Heart left ventricle (tissue), 16 donors: ENCODE results near the gene LPA. TPM values are rescaled to one million over a fixed set of nuclear protein-coding genes. Genes with fewer than 3 reads are reported as not detected.
A peak's percentile ranks its signal among the peaks of the same experiment; 100 is the strongest.

Source experiments
- ATAC-seq, 4 donors: fragments of 200-7000 bp; cut with Tn5 transposase; one replicate each; pipeline ENCODE4 v1.9.1; 2020 to 2022; ENCODE audit warnings: moderate library complexity in 4 of 4, mild to moderate bottlenecking in 3 of 4, moderate number of reproducible peaks in 1 of 4
- DNase-seq, 5 donors: peaks; one replicate each; pipeline ENCODE4 v3.0.0-alpha.2; 2020
- H3K27ac ChIP-seq, 12 donors: fragments of 200-600 bp; sonication (generic) in 4 of 12; one replicate each; pipeline versions ENCODE4 v1.5.0 to v1.8.0; 2016 to 2022; ENCODE audit warnings: mild to moderate bottlenecking in 2 of 12
- H3K27me3 ChIP-seq, 9 donors: fragments of 200-600 bp; sonication (generic) in 2 of 9; one replicate each; pipeline versions ENCODE4 v1.5.1 to v1.8.0; 2016 to 2022; ENCODE audit warnings: mild to moderate bottlenecking in 3 of 9
- H3K36me3 ChIP-seq, 9 donors: fragments of 200-600 bp; sonication (generic) in 2 of 9; one replicate each; pipeline versions ENCODE4 v1.5.0 to v1.8.0; 2018 to 2022; ENCODE audit warnings: mild to moderate bottlenecking in 2 of 9
- H3K4me1 ChIP-seq, 12 donors: fragments of 200-600 bp; sonication (generic) in 4 of 12; one replicate each; pipeline versions ENCODE4 v1.5.0 to v1.8.0; 2016 to 2022; ENCODE audit warnings: mild to moderate bottlenecking in 3 of 12
- H3K4me3 ChIP-seq, 12 donors: fragments of 200-600 bp; sonication (generic) in 4 of 12; one replicate each; pipeline versions ENCODE4 v1.5.0 to v1.8.0; 2017 to 2022; ENCODE audit warnings: mild to moderate bottlenecking in 9 of 12, moderate library complexity in 4 of 12
- H3K9me3 ChIP-seq, 12 donors: fragments of 200-600 bp; sonication (generic) in 4 of 12; one replicate each; pipeline versions ENCODE4 v1.5.0 to v1.8.0; 2016 to 2022; ENCODE audit warnings: mild to moderate bottlenecking in 1 of 12
- CTCF ChIP-seq, 12 donors: fragments of 200-600 bp; sonication (generic) in 4 of 12; IDR thresholded peaks; one replicate each; pipeline versions ENCODE4 v1.5.0 to v1.8.0; 2018 to 2022; ENCODE audit warnings: antibody characterized with exemption in 12 of 12, mild to moderate bottlenecking in 5 of 12
- POLR2A ChIP-seq, 2 donors: fragments of 450-650 bp; IDR thresholded peaks; one replicate each; pipeline ENCODE4 v1.6.1; 2017; ENCODE audit warnings: antibody characterized with exemption in 2 of 2, mild to moderate bottlenecking in 2 of 2, moderate library complexity in 2 of 2
- WGBS, 4 donors: extraction: QIAGEN DNeasy Blood & Tissue Kit in 2 of 4; methylation state at CpG; one replicate each; pipeline versions ENCODE4 v1.1.5 to v1.1.7; 2013 to 2018; 5-methylcytosine and 5-hydroxymethylcytosine counted together
- intact Hi-C, 10 donors: fragments of 100-400 bp; cut with DNase I; formaldehyde crosslinking; loops; one replicate each; pipeline versions ENCODE4 v1.11.1 to v1.14.2; 2022
- polyA plus RNA-seq, 2 donors: library from polyadenylated mRNA; stranded (reverse); fragments of 200-250 nt; gene quantifications; one replicate each; pipeline ENCODE4 v1.2.3, GENCODE V29; 2013
- total RNA-seq, 9 donors: library from RNA; depleted of rRNA in 2 of 9; stranded (reverse); fragments of >200 nt in 2 of 9; fragmentation: NEBNext Ultra II Directional in 3 of 9; extraction: Animal tissue kit (Norgen Biotek cat#: 25700) in 3 of 9; gene quantifications; one replicate each; pipeline versions ENCODE4 v1.1.0 to v1.2.4, GENCODE V29; 2016 to 2023
- donor health status: ischemic (EF 13 %, LVEDD 7.1; RV severe dilation, severe dysfunction).
- donor health status: healthy with polysubstance abuse.
- donor health status: DM: no; HTN: yes; CAD: no.
- donor health status: DM: no; HTN: no; CAD: no.
- donor health status: ischemic (EF 25% LVEDD 6.9; RV normal size, moderate dysfunction).
- donor health status: ischemic (EF 25% LVEDD 5.7; RV mildly dilated, moderate dysfunction).
- donor health status: healthy.
- donor health status: DM: yes; HTN: yes; CAD: no.
- donor health status: ischemic (EF 35%, LVEDD 5.7; RV mildly dilated, moderate dysfunction).
- donor health status: nonischemic (EF 11% LVEDD 7.7; RV severe dilation, severe dysfunction).
- donor health status: DM: yes; HTN: yes; CAD: no.
- donor health status: PGD.
- donor health status: ischemic (EF 29% LVEDD 5.4; RV normal size, mild dysfunction).
- donor health status: nonischemic (EF 23%, LVEDD 6.1; RV moderate dilation, normal function).

The LPA gene
- total and polyA plus RNA-seq, 11 donors = 0.20 TPM; not detected in 10

- Histone ChIP-seq H3K27me3 (peaks cover 0 to 9% (median 0%) of the 10 kb centered on the region in 9 donors), H3K27ac (no peak overlapping the region), H3K4me3 (no peak overlapping the region), H3K4me1 (no peaks in the 10 kb centered on the region), H3K36me3 (no peaks in the 10 kb centered on the region), H3K9me3 (peaks cover 0 to 24% (median 0%) of the 10 kb centered on the region in 12 donors)
- DNase-seq (no peak), ATAC-seq (no peak)
- intact Hi-C loops = no loop called here
- no peak for TF ChIP-seq POLR2A (IDR thresholded peaks at IDR 0.05)
- TF ChIP-seq CTCF (IDR thresholded peaks at IDR 0.05) = no peak
- WGBS, 4 donors = 66 to 73% (median 69%) methylated on average over 2 of the region's 2 CpGs
These were observed 4.5 kb upstream of the LPA start for GRCh38 chr6:160668589-160668988.

DNA sequence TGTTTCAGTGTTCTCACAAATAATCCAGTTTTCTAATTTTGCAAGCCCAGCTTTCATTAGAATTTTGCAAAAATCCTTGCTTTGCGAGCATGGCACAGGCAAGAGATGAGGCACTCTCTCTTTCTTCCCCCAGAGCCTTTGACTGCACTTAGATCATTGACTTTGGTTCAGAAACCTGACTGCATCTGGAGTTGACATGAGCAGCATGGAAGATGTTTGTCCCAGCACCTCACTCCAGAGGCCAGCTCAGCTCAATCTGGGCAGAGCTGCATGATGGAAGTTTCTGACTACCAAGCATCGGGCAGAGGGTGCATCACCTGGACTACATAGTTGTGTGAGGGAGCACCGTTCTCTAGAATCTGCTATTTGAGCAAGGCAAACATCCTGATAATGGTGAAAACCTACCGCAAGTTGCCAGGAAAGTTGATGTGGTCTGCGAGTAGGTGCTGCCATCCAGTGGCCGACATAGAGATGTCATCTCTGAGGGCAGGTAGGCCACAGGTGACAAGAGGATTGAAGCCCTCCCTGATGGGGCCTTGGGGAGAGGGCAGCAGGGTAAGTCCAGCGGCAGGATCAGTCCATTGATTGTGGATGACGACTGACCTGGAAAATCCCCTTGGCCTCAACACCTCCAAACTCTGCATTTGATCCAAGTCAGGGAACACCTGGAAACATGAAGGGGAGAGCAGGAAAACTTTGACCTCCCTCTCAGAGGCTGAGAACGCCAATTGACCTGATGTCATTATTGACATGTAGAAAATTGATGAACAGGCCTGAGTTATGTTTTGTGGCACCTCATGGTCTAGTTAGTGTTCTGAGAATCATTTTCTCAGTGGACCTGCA is 3.8 kb upstream of the LPA start:
- no peak for DNase-seq
- TF ChIP-seq CTCF (IDR thresholded peaks at IDR 0.05) = peak in 5 of 12 donors; percentile 14 to 33 (median 27)
- no peak for TF ChIP-seq POLR2A (IDR thresholded peaks at IDR 0.05)
- Histone ChIP-seq H3K4me1 (no peaks in the 10 kb centered on the region), H3K4me3 (no peak overlapping the region), H3K36me3 (no peaks in the 10 kb centered on the region), H3K27me3 (peaks cover 0 to 12% (median 0%) of the 10 kb centered on the region in 9 donors), H3K9me3 (peaks cover 0 to 17% (median 0%) of the 10 kb centered on the region in 12 donors), H3K27ac (no peak overlapping the region)
- no peak for ATAC-seq
- intact Hi-C loops = no loop called here
- 18 to 27% (median 26%) methylated on average over 9 of the region's 9 CpGs for WGBS, 4 donors

- TF ChIP-seq POLR2A (IDR thresholded peaks at IDR 0.05) (no peak), CTCF (IDR thresholded peaks at IDR 0.05) (no peak)
- H3K27me3 ChIP-seq = peaks cover 0 to 16% (median 0%) of the 10 kb centered on the region in 9 donors
- H3K27ac ChIP-seq = no peak overlapping the region
- 57 to 81% (median 66%) methylated on average over 2 of the region's 2 CpGs for WGBS, 4 donors
- ATAC-seq = no peak
- H3K9me3 ChIP-seq = peaks cover 0 to 3% (median 0%) of the 10 kb centered on the region in 12 donors
- H3K4me1 ChIP-seq = no peaks in the 10 kb centered on the region
- DNase-seq = no peak
- intact Hi-C loops = no loop called here
- H3K4me3 ChIP-seq = no peak overlapping the region
- H3K36me3 ChIP-seq = no peaks in the 10 kb centered on the region
These were observed 1.2 kb downstream of the LPA start for GRCh38 chr6:160662842-160663241.

DNA sequence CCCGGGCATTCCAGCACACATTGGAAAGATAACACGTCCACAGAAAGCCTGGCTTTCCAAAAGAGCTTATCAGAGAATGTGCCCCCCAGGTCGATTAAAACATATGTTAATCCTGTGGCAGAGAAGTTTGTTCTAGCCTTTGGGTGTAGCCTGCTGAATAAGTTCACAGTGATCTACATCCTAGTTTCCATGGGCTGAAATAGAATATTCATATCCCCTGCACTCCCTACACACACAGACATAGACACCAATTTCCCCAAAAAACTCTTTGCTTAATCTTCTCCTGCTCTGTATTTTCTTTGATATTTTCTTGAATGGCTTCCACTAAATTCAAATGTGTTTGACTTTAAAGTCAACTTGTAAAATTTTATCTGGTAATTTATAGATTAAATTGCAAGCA is 1.6 kb downstream of the LPA start:
- TF ChIP-seq CTCF (IDR thresholded peaks at IDR 0.05) (no peak), POLR2A (IDR thresholded peaks at IDR 0.05) (no peak)
- peaks cover 0 to 7% (median 0%) of the 10 kb centered on the region in 12 donors for H3K9me3 ChIP-seq
- no peaks in the 10 kb centered on the region for H3K4me1 ChIP-seq
- H3K27ac ChIP-seq = no peak overlapping the region
- H3K36me3 ChIP-seq = no peaks in the 10 kb centered on the region
- H3K4me3 ChIP-seq = no peak overlapping the region
- intact Hi-C loops = no loop called here
- DNase-seq (no peak), ATAC-seq (no peak)
- 3 to 21% (median 12%) methylated on average over 3 of the region's 3 CpGs for WGBS, 4 donors
- peaks cover 0 to 16% (median 0%) of the 10 kb centered on the region in 9 donors for H3K27me3 ChIP-seq
